Activated T-cell treated with anti-CD3 and anti-CD28 coated beads, Interleukin-2, amount 50 U/mL, for 4 hours (primary cell): ENCODE results near the gene GNAZ. TPM values are rescaled to one million over a fixed set of nuclear protein-coding genes. Genes with fewer than 3 reads are reported as not detected.

ENCODE experiments used
- ATAC-seq, 2 donors: fragments of 200-7000 bp; cut with Tn5 transposase; one replicate each; pipeline ENCODE4 v1.10.0; 2021
- DNase-seq: peaks from one replicate; pipeline ENCODE4 v3.0.0-alpha.2; 2020
- H3K27me3 Mint-ChIP-seq: one replicate; pipeline ENCODE4 v1.8.0; 2021; ENCODE audit warnings: low read depth, mixed read lengths
- H3K36me3 Mint-ChIP-seq: one replicate; pipeline ENCODE4 v1.8.0; 2022; ENCODE audit warnings: mixed read lengths; ENCODE audit not compliant: insufficient read depth
- H3K4me1 Mint-ChIP-seq: one replicate; pipeline ENCODE4 v1.8.0; 2021; ENCODE audit warnings: low read depth, mixed read lengths
- H3K4me3 Mint-ChIP-seq: one replicate; pipeline ENCODE4 v1.8.0; 2021; ENCODE audit warnings: mild to moderate bottlenecking, moderate library complexity, mixed read lengths
- H3K9me3 Mint-ChIP-seq: one replicate; pipeline ENCODE4 v1.8.0; 2021; ENCODE audit warnings: mixed read lengths
- total RNA-seq, 3 donors: library from RNA; stranded (reverse); gene quantifications; one replicate each; pipeline ENCODE4 v1.2.1, GENCODE V29; 2021

GNAZ gene
- total RNA-seq, 3 donors from 2014 or later, result 0.61 to 1.3 (median 0.99) TPM

DNA sequence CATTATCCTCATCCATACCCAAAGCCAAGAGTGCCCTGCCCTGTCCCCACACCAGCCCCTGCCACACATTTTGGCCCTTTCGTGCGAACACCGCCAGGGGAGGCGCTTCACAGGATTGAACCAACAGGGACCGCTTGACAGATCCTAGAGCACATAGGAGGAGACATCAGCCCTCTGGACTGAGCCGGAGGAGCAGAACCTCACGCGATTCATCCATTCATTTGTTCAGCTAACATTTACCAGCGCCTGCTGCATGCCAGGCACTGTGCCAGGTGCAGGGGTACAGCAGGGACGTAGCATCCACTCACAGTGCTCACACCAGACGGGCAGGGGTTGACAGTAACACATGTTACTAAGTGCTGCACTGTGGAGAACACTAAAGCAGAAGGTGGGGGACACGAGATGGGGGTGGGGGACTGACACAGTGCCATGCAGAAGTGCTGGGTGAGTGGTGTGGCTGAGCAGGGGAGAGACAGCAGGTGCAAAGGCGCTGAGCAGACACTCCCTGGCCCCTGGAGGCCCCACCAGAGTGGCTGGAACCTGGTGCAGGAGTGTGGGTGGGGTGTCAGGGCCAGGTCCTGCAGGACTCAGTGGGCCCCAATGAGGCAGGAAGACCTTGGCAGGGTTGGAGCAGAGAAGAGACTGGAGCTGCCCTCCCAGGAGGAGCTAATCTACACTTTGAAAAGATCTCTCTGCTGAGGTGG, 3.4 kb downstream of the GNAZ start:
- ATAC-seq (no peak), DNase-seq (no peak)
- Mint-ChIP-seq H3K9me3 (no peaks in the 10 kb centered on the region), H3K36me3 (no peaks in the 10 kb centered on the region), H3K4me3 (no peak overlapping the region), H3K27me3 (peaks cover 7% of the 10 kb centered on the region), H3K4me1 (peaks cover 10% of the 10 kb centered on the region)

DNA sequence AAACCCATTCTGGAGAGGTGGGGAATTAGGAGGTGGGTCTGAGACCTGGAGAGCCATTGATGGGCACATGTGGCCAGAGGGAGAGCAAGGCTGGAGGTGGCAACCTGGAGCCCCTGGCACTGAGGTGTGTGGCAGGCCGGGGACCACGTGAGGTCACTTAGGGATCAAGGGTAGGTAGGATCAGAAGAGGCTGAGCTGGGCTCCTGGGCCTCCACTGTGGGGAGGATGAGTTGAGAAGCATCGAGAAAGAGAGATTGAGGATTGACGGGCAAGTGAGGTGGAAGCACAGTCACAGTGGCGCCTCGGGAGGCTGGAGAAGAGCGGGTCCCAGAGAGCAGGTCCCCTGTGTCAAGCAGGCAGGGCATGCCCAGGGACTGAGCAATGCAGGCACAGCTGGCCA, 4.1 kb downstream of the GNAZ start:
- Mint-ChIP-seq H3K36me3 (no peaks in the 10 kb centered on the region), H3K27me3 (peaks cover 7% of the 10 kb centered on the region), H3K4me3 (no peak overlapping the region), H3K4me1 (peaks cover 10% of the 10 kb centered on the region), H3K9me3 (no peaks in the 10 kb centered on the region)
- ATAC-seq (no peak), DNase-seq (no peak)

DNA sequence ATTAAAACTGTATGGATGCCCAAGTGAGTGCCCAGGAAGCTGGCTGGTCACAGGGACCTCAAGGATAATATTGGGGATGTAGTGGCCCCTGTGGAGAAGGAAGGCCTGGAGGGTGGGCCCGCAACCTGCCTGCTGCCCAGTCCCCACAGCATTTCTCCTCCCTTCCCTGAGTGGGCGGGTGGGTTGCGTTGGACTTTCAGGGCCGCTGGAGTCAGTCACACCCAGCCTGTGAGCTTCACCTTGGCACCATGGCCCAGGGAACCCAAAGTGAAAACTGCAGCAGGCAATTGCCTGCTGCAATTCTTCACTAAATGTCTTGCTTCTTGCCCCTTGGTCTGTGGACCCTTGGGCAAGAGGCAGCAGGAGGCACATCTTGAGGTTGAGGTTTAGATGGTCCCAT, 4.7 kb downstream of the GNAZ start:
- Mint-ChIP-seq H3K9me3 (no peaks in the 10 kb centered on the region), H3K36me3 (no peaks in the 10 kb centered on the region), H3K4me1 (peaks cover 7% of the 10 kb centered on the region), H3K4me3 (no peak overlapping the region), H3K27me3 (peaks cover 7% of the 10 kb centered on the region)
- DNase-seq, result no peak
- no peak for ATAC-seq

DNA sequence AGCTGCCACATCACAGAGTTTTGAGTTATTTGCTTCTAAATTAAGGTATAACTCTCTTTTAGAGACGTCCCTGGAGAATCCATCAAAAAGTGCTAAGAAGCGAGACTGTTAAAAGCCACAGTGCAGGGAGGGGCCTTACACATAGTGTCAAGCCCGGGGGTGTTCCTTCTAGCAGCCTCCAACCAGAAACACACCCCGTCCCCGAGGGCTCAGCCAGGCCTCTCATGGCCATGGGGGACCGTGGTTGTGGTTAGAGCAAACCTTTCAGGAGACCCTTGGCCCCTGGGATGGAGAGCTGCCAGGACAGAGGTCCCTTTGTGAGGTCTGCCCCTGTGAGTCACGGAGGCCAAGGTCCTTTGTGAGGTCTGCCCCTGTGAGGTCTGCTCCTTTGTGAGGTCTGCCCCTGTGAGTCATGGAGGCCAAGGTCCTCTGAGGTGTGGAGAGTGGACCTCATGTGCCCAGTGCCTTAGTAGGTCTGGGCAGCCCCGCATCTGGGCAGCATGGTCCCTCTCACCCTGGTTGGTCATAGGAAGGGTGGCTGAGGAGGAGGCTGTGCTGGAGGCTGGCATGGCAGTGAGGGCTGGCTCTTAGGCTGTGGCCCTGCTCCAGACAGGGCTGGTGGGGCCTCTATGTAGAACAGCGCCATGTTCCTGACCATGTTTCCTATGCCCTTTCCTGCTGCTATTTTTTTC, 5.4 kb downstream of the GNAZ start:
- no peaks in the 10 kb centered on the region for H3K36me3 Mint-ChIP-seq
- no peaks in the 10 kb centered on the region for H3K9me3 Mint-ChIP-seq
- peaks cover 7% of the 10 kb centered on the region for H3K27me3 Mint-ChIP-seq
- H3K4me3 Mint-ChIP-seq, result no peak overlapping the region
- no peak for DNase-seq
- peaks cover 7% of the 10 kb centered on the region for H3K4me1 Mint-ChIP-seq
- ATAC-seq, result no peak

DNA sequence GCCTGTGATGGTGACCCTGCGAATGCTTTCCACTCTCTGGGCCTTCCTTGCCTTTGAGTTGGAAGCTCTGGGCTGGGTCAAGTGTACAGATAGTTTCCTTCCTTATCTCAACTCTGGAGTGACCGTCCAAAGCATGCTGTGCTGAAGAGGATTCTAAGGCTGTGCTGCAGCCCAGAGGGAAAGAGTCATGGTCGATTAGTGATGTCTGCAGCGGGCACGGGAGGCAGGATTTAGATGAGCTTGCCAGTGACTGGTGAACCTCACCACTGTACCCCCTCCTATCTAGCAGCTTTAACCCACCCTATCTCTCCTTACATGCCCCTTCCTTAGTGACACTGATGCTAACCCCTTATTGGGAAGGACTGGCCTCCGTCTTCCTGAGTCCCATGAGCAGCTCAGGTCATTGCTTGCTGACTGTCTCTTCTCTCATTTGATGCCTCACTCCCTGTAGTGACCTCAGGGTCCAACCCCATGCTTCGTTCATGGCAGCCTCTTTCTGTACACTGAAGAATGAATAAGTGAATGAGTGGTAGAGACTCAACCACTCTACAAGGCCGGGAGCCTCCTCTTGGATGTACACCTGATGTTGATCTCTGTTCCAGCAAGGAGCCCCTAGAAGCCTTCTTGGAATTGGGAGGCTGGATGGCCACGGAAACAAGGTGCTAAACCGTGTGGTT, 6.7 kb downstream of the GNAZ start:
- no peaks in the 10 kb centered on the region for H3K36me3 Mint-ChIP-seq
- H3K27me3 Mint-ChIP-seq, result peaks cover 4% of the 10 kb centered on the region
- H3K4me1 Mint-ChIP-seq, result peaks cover 2% of the 10 kb centered on the region
- DNase-seq (no peak), ATAC-seq (no peak)
- H3K4me3 Mint-ChIP-seq, result no peak overlapping the region
- H3K9me3 Mint-ChIP-seq, result no peaks in the 10 kb centered on the region

DNA sequence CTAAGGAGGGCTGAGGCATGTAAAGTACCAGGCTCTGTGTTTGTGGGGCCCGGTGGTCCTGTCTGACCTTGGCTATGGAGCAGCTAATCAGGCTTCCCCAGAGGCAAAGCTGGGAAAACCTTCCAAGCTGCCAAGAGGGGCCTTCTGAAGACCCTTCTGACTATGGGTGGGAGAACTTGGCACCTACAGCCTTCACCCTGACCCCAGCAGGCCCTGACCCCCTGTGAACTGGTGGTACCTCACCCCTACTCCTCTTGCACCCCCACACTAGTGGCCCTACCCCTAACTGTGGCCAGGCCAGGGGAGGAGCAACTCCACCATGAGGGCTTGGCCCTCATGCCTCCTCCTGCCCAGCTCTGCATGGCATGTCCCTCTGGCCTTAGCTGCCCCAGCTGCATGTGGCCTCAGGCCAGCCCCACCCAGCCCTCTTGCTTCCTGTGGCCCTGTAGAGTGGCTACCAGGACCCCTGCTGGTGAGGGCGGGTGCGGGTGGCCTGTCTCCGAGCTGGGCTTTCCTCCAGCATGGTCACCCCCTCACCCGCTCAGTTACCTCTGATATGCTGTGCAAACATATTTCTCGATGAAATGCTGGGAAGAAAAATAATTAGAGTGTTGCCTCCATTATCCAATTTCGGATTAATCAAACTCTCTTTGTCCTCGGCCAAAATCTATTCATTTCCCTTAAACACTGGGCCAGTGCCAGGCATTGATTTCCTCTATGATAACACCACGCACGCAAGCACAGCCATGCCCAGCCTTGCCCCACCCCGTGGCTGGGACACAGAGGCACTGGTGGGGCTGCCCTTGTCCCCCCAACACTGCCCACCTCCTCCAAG, 7.5 kb downstream of the GNAZ start:
- no peak overlapping the region for H3K4me3 Mint-ChIP-seq
- no peak for DNase-seq
- H3K36me3 Mint-ChIP-seq, result no peaks in the 10 kb centered on the region
- ATAC-seq, result no peak
- H3K27me3 Mint-ChIP-seq, result peaks cover 4% of the 10 kb centered on the region
- H3K4me1 Mint-ChIP-seq, result peaks cover 2% of the 10 kb centered on the region
- no peaks in the 10 kb centered on the region for H3K9me3 Mint-ChIP-seq

DNA sequence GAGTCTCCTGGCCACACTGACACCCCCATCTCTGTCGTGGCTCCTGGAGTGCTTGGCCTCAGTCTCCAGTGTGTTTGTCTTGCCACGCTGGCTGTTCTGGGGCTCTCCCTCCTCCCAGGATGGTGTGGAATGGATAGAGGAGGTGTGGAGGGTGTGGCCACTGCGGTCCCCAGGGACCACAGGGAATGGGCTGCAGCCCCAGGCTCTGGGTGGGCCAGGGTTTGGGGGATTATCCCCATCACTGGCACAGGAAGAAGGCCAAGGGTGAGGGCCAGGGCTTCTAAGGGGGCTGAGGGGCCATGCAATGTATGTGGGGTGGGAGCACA, 8.1 kb downstream of the GNAZ start:
- DNase-seq (no peak), ATAC-seq (no peak)
- Mint-ChIP-seq H3K36me3 (no peaks in the 10 kb centered on the region), H3K4me1 (peaks cover 2% of the 10 kb centered on the region), H3K4me3 (no peak overlapping the region), H3K9me3 (no peaks in the 10 kb centered on the region), H3K27me3 (peaks cover 4% of the 10 kb centered on the region)

DNA sequence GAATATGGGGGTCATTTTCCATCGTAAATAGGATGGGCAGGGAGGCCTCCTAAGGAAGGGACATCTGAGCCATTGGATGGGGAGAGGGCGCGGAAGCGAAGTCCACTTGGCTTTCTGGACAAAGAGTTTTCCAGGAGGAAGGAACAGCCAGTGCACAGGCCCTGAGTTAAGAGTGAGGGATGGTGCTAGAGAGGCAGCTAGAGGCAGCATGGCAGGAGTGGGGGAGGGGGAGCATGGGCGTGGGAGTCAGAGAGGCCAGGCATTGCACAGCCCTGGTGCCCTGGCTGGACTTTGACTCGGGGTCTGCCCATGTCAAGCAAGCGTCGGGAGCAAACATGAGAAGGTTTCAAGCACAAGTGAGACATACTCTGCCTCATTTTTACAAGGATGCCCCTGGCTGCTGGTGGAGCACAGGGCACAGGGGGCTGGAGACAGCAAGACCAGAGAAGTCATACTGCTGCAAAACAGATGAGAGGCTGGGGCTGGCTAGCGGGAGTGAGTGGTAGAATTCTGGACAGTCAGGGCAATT, 9.0 kb downstream of the GNAZ start:
- DNase-seq, result no peak
- Mint-ChIP-seq H3K36me3 (no peaks in the 10 kb centered on the region), H3K27me3 (peaks cover 2% of the 10 kb centered on the region), H3K9me3 (no peaks in the 10 kb centered on the region), H3K4me3 (no peak overlapping the region), H3K4me1 (peaks cover 2% of the 10 kb centered on the region)
- ATAC-seq, result no peak

DNA sequence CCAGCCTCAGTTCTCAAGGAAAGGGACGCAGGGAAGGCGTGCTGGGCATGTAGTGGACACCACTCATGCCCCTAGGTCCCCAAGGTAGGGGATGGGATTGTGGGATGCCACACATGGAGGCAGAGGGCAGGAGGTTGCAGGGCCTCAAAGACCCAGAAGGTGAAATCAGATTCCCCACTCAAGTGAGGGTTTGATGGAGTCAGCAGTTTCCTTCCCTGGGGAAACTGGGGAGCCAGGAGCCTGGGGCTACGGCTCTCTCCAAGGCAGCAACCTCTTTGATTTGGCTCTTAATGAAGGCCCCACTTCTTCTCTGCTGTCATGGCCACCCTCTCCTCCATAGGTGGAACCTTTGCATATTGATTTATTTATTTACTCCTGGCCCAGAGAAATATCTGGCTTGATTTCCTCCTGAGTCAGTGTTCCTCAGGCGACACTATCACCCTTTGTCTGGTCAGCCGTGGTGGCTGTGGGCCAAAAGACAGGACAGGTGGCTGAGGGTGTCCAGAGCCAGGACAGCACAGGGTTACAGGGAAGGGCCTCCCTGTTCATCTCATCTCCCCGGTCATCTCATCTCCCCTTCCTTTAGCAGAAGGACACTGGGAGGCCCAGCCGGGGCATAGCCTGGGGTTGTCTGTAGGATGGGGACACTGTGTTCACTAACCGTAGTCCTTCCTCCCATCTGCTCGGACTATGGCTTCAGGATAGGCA, 9.6 kb downstream of the GNAZ start:
- H3K4me3 Mint-ChIP-seq, result no peak overlapping the region
- H3K27me3 Mint-ChIP-seq, result no peaks in the 10 kb centered on the region
- DNase-seq (no peak), ATAC-seq (no peak)
- H3K9me3 Mint-ChIP-seq, result no peaks in the 10 kb centered on the region
- H3K4me1 Mint-ChIP-seq, result peaks cover 2% of the 10 kb centered on the region
- no peaks in the 10 kb centered on the region for H3K36me3 Mint-ChIP-seq

DNA sequence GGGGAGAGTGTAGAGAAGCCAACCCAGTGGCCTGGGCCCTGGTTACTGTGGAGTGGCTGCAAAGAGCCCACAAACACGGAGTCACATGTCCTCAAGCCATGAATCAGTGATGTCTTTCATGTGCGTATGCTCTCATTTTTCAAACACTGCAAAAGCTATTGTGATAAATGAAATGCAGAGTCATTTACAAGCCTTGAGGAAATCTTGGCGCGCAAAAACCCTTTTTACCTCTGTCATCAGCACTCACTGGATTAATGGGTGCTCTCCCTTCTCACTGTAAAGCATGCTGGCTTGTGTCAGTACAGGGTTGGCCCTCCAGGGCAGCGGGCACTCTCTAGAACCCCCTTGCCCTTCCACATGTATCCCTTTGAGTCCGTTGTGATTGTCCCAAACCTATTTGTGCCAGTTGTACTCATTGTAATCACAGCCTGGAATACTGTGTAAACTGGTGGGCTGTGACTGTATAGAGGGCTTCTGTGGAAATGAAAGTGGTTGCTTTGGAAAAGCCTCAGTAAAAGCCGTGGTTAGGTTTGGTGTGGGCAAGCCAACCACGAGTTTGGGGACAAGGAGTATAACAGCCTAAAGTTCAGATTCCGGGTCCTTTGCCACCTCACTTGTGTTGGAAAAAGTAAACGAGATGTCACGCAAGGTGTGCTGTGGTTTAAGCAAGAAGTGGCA, 10.4 kb downstream of the GNAZ start:
- Mint-ChIP-seq H3K27me3 (no peaks in the 10 kb centered on the region), H3K4me3 (no peak overlapping the region), H3K4me1 (peaks cover 2% of the 10 kb centered on the region), H3K9me3 (no peaks in the 10 kb centered on the region), H3K36me3 (no peaks in the 10 kb centered on the region)
- ATAC-seq (no peak), DNase-seq (no peak)

DNA sequence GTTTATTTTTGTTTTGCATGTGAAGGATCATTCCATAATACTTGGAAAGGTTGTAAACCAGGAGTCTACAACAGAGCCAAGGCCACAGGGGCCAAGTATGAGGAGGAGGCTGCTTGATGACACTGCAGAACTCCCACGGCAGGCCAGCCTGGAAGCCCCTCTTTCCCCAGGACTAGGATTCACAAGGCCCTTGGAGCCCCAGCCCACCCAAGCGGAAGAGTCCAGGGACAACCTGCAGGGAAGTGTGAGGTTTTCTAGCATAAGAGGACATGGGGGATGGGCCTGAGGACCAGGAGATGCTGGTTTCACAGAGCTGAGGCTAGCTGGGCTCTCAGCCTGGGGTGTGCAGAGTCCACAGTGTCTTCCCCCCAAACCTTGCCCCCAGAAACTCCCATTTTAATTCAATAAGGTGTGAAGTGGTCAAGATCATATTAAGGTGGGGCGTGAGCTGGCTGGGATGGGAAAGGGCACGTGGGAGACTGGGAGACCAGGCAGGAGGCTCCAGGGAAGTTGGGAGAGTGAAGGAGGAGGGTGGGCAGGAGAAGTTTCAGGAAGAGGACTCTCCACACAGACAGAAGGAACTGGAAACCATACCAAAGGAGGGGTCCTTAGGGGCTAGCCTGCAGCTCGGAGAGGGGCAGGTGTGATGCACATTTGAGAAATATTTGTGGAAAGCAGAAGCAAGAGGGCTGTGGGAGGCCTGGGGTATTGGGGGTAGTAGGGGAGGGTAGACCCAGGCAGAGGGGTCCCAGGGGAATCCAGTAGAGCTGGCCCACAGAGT, 12.4 kb downstream of the GNAZ start:
- H3K4me1 Mint-ChIP-seq, result peaks cover 4% of the 10 kb centered on the region
- H3K4me3 Mint-ChIP-seq, result no peak overlapping the region
- H3K27me3 Mint-ChIP-seq, result no peaks in the 10 kb centered on the region
- H3K9me3 Mint-ChIP-seq, result no peaks in the 10 kb centered on the region
- ATAC-seq, result no peak
- DNase-seq, result no peak
- H3K36me3 Mint-ChIP-seq, result no peaks in the 10 kb centered on the region

DNA sequence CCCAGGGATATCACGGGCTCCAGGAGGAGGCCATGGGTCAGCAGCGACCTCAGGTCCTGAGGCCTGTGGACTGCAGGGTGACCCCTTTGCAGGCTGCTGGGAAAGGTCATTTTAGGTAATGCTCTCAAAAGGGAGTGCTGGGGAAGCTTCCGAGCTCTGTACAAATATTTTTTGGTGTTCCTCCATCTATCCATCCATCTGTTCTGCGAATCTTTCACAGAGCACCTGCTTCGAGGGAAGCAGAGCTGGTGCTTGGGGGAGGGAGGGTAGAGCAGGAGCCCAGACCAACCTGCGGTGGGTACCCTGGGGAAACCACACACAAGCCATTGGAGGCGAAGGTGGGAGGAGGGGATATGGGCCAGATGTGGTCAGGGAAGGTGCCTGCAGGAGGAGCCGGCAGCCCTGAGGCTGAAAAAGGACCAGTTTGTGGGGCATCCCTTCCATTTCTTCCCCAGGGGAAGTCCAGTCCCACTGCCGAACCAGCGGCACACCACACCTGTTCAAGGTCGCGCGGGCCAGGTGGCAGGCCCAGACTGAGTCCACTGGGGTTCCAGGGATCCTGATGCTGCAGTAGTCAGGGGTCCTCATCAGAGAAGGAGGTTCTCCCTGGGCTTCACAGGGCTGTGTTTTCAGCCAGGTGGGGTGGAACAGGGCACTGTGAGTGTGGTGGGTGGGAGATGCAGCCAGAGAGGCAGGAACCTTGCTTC, 13.1 kb downstream of the GNAZ start:
- Mint-ChIP-seq H3K36me3 (no peaks in the 10 kb centered on the region), H3K9me3 (no peaks in the 10 kb centered on the region), H3K4me1 (peaks cover 7% of the 10 kb centered on the region), H3K4me3 (no peak overlapping the region), H3K27me3 (no peaks in the 10 kb centered on the region)
- ATAC-seq, result no peak
- DNase-seq, result no peak
